HG03457 (cell line): Measurements from ENCODE around the gene EPB41L3.

Source experiments
- ATAC-seq: cut with Tn5 transposase; IDR thresholded peaks from one replicate; pipeline ENCODE4 v1.9.1; 2021; ENCODE audit warnings: moderate number of reproducible peaks; ENCODE audit not compliant: unreplicated experiment

EPB41L3 gene

GRCh38 chr18:5419030-5419429, 124.8 kb downstream of the EPB41L3 start:
- no peak for ATAC-seq

- ATAC-seq, result no peak
Observed at GRCh38 chr18:5417342-5417741, 126.5 kb downstream of the EPB41L3 start.

GRCh38 chr18:5416112-5416511, 127.7 kb downstream of the EPB41L3 start:
- ATAC-seq, result no peak

GRCh38 chr18:5415665-5416064, 128.1 kb downstream of the EPB41L3 start:
- no peak for ATAC-seq

GRCh38 chr18:5415031-5415430, 128.8 kb downstream of the EPB41L3 start:
- no peak for ATAC-seq

GRCh38 chr18:5414546-5414945, 129.3 kb downstream of the EPB41L3 start:
- ATAC-seq, result no peak

- no peak for ATAC-seq
Observed at GRCh38 chr18:5413447-5413846, 130.3 kb downstream of the EPB41L3 start.

- no peak for ATAC-seq
Observed at GRCh38 chr18:5410582-5410981, 133.2 kb downstream of the EPB41L3 start.

- no peak for ATAC-seq
Observed at GRCh38 chr18:5398269-5398668, 145.5 kb downstream of the EPB41L3 start.

- ATAC-seq, result no peak
Observed at GRCh38 chr18:5397102-5397501, 146.7 kb downstream of the EPB41L3 start.

- no peak for ATAC-seq
Observed at GRCh38 chr18:5395860-5396448, 147.8 kb downstream of the EPB41L3 start.

- ATAC-seq, result no peak
Observed at GRCh38 chr18:5393779-5394178, 150.0 kb downstream of the EPB41L3 start.

- ATAC-seq, result no peak
Observed at GRCh38 chr18:5391409-5391808, 152.4 kb downstream of the EPB41L3 start.

GRCh38 chr18:5389356-5389755, 154.4 kb downstream of the EPB41L3 start:
- ATAC-seq, result no peak

- no peak for ATAC-seq
Observed at GRCh38 chr18:5388896-5389295, 154.9 kb downstream of the EPB41L3 start.

- ATAC-seq, result no peak
Observed at GRCh38 chr18:5380586-5380985, 163.2 kb downstream of the EPB41L3 start.

GRCh38 chr18:5376986-5377385, 166.8 kb downstream of the EPB41L3 start:
- no peak for ATAC-seq

- no peak for ATAC-seq
Observed at GRCh38 chr18:5370332-5370731, 173.5 kb downstream of the EPB41L3 start.

GRCh38 chr18:5369513-5369912, 174.3 kb downstream of the EPB41L3 start:
- no peak for ATAC-seq

GRCh38 chr18:5365443-5365842, 178.4 kb downstream of the EPB41L3 start:
- no peak for ATAC-seq

GRCh38 chr18:5350636-5351035, 193.2 kb downstream of the EPB41L3 start:
- no peak for ATAC-seq
